NCI-H1092 treated with DMSO at 0.1 percent for 48 hours (cell line): ENCODE data around the gene HLCS.

Experiments
- DNase-seq: peaks from one replicate; lab custom pipeline; 2025; lab: John Stamatoyannopoulos, UW

HLCS gene

DNA sequence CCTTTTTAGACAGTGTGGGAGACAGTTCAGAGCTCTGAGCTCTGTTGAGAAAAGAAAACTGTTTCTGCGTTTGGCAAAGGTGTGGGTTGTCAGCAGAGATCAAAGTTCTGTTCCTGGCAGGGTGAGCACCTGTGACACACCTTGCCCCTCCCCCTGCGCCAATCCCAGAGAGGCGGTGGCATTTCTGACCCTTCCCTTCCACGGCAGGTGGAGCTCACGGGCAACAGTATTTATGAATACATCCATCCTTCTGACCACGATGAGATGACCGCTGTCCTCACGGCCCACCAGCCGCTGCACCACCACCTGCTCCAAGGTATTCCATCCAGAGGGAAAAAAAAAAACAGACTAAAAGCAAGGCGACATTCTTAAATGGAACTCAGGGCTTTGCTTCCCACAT is 246.9 kb downstream of the HLCS start:
- no peak for DNase-seq

DNA sequence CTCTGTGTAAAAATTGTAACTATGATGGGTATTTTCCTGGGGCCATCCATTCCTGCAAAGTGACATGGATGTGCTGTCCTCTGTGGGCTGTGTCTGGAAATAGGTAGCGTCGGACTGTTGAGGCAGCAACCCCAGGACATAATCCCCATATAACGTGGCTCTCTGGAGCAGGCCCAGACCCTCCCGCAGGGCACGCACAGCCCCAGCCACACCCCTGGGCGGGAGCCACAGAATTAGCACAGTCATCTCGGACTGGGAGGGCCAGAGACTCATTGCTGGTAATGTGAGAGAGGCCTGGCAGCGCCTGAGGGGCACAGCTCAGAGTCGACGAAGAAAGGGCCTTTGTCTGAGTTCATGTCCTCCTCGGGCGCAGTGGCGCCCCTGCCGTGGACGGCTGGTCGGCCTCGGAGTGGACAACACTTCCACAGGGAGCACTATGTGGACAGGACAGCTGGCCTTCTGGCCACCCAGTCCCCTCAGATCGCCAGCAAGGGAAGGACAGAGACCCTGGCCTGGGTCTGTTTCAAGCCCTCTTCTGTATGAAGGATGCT is 247.4 kb downstream of the HLCS start:
- no peak for DNase-seq

DNA sequence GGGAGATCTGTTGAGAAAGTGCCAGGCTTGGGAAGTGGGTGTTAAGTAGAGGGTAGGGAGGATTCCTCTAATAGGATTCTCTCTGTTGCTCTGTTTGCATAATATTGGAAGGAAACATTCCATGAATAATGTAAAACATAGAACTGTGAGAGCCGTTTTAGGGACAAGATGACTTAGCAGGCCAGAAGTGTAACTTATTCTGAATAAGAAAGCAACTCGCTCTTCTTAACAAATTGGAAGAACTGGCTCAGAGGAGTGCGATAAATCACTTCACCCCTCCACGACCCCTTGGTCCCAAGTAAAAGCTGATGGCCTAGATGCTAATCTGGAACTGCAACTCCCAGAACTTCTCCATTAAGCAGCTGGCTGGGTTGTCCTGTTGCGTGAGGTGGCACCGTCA is 248.5 kb downstream of the HLCS start:
- DNase-seq, result no peak

DNA sequence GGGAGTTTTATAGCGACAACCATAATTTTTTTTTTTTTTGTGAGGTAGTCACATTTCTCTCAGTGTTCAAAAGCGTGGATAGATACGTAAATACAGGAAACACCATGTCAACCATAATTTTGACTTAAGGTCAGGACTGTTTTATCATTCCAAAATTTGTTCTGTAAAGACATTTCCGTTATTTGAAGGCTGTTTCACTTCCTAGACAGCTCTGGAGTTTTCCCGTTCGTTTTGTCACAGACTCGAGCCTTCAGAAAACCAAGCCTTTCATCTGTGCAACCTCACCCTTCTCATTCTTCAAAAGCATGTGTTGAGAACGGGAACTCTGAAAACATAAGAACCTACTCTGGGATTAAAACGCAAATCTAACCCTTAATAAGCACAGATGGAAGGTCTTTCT is 249.6 kb downstream of the HLCS start:
- DNase-seq, result no peak

DNA sequence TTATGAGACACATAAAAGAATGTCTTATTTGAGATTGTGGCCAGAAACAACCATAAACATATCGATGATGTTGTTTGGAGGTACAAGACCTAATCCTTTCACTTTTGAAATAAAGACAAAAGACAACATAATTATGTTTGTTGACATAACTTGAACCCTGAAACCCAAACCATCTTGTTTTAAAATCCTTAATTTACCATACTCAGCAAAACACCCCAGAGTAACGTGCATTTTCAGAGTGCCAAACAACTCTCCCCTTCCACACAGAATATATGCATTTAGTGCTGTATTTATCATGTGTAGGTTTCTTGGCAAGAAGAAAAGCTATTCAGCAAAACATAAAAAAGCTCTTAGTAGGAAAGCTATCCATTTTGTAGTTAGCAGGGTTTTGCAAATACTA is 250.1 kb downstream of the HLCS start:
- no peak for DNase-seq

GRCh38 chr21:36713746-36714145 is 252.7 kb downstream of the HLCS start:
- no peak for DNase-seq

GRCh38 chr21:36710729-36711048 is 255.8 kb downstream of the HLCS start:
- no peak for DNase-seq

DNA sequence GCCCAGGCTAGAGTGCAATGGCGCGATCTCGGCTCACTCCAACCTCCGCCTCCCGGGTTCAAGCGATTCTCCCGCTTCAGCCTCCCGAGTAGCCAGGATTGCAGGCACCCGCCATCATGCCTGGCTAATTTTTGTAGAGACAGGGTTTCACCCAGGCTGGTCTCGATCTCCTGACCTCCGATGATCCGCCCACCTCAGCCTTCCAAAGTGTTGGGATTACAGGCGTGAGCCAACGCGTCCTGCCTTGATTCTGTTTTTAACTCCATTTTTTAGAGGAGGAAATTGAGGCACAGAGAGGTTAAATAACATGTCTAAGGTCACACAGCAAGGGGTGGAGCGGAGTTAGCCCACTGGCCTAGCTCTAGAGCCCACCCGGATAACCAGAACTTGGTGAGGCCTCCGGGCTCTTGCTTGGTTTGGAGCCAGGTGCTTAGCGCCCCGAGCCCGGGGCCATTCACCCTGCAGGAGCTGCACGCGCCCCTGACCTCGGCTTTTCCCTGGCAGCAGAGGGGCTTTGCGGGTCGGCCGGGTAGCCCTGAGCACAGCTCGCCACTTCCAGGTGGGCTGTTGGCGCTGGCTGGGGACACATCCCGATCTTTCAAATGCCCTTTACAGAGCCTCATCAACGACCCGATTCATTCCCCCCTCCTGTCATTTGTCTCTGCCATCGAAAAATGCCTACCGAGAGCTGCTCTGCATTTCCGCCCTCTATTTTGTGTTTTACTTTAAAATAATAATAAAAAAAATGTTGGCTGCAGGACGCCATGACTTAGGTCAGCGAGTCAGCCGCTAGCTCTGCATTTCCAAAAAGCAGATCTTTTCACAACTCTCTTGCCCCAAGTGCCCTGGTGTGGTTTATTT is 256.4 kb downstream of the HLCS start:
- no peak for DNase-seq

GRCh38 chr21:36709030-36709867 is 257.2 kb downstream of the HLCS start:
- DNase-seq, result no peak

- no peak for DNase-seq
Measured at GRCh38 chr21:36708286-36709029, 258.0 kb downstream of the HLCS start.

- DNase-seq, result no peak
Measured at GRCh38 chr21:36707763-36708285, 258.6 kb downstream of the HLCS start.

GRCh38 chr21:36706951-36707762 is 259.3 kb downstream of the HLCS start:
- no peak for DNase-seq

DNA sequence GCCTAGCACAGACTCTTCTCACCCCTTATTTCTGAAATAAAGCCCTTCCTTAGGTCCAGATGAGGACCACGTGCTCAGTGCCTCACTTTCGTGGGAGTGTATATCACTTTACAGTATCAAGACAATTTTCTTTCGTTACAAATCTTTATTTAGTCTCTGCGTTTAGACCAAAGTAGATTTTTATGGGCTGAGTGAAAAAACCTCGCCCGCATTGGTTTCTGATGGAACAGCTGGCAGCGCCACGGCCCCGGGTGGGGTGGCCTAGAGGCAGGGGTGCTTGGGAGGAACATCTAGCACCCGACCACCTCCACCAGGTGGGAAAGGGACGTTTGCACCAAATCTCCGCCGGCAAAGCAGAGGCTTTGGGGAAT is 260.0 kb downstream of the HLCS start:
- no peak for DNase-seq

DNA sequence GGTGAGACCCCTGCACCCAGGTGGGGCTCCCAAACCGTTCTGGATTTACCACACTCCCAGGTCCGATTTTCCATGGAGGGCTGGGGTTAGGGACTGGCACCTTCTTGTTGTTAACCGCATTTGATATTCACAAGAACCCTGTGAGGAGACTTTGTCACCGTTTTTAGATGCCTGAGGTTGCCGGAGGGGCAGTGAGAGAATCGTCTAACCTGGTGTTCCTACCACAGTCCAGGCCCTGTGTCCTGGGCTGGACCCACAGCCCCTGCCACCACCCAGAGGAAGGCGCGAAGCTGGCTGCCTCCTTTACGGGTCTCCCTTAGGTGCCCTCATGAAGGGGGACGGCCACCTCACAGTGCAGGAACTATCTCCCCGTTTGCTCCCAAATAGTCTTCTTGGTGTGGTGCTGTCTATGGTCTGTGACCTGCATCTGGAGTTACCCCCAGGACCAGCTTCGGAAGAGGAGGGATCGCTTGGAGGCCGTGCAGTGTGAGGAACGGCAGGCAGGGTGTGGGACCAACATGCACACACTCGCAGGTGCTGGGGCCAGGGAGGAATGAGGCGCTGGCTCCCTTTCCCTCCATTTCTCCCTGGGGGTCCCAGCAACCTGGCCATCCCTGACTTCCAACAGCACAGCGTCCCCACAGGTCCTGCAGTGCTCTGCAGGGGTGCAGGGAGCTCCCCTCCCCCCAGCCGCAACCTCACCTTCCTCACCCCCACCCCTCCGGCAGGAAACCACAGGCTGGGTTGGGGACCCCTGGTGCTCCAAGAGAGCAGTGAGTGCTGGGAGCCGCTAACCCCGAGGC is 260.6 kb downstream of the HLCS start:
- no peak for DNase-seq

DNA sequence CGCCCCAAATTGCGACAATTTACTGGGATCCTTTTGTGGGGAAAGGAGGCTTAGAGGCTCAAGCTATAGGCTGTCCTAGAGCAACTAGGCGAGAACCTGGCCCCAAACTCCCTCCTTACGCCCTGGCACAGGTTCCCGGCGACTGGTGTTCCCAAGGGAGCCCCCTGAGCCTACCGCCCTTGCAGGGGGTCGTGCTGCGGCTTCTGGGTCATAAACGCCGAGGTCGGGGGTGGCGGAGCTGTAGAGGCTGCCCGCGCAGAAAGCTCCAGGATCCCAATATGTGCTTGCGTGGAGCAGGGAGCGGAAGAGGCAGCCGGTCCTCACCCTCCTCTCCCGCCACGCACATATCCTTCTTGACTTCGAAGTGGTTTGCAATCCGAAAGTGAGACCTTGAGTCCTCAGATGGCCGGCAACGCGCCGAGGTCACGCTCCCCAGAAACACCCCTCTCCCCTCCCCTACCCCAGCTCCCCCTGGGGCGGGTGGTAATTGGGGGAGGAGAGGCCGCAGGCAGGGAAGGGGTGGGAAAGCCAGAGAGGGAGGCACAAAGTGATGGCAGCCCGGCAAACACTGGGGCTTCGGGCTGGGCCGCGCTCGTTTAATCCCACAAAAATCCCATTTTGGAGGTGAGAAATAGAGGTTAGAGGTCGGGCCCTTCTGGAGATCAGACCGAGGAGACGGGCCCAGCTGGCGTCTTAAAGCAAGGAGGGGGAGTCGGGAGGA is 261.4 kb downstream of the HLCS start:
- no peak for DNase-seq

DNA sequence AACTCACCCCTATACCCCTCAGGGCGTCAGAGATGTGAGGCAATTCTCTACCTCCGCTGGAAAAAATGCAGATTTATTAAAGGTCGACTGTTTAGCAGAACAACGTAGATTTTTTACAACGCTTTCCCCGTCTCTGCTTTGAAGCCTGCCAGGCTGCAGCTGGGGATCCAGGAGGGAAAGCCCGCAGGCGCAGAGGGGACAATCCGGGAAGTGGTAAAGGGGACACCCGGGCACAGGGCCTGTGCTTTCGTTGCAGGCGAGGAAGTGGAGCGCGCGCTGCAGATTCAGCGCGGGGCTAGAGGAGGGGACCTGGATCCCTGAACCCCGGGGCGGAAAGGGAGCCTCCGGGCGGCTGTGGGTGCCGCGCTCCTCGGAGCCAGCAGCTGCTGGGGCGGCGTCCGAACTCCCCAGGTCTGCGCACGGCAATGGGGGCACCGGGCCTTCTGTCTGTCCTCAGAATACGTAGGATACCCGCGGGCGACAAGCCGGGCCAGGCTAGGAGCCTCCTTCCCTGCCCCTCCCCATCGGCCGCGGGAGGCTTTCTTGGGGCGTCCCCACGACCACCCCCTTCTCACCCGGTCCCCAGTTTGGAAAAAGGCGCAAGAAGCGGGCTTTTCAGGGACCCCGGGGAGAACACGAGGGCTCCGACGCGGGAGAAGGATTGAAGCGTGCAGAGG is 262.1 kb downstream of the HLCS start:
- DNase-seq, result no peak

DNA sequence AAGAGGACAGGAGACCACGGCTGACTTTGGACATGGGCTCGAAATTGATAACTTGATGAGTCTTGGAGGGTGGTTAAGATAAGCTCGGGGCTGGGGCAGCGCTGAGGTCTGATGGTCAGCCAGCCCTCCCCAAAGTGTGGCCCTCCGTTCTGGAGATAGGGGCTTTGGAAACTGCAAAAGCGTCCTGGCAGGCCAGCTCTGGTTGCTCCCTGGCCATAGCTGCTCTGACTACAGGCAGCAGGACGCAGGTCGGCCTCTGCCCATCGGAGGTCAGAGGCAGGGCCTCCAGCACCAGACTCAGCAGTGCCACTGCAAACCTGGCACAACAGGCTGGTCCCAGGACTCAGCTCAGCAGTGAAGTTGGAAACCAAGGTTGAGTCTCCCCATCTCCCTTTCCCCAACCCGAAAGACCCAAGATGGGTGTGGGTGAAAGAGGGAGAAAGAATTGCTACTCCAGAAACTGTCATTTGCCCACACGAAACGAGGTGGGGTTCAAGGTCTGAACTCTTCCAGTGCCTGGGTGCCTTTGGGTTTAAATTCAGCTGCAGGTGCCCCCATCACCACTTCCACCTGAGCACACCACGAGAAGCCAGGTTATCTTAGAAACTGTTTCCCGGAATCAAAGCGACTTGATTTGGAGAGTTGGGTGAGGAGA is 262.7 kb downstream of the HLCS start:
- no peak for DNase-seq

GRCh38 chr21:36703123-36703522 is 263.3 kb downstream of the HLCS start:
- no peak for DNase-seq

DNA sequence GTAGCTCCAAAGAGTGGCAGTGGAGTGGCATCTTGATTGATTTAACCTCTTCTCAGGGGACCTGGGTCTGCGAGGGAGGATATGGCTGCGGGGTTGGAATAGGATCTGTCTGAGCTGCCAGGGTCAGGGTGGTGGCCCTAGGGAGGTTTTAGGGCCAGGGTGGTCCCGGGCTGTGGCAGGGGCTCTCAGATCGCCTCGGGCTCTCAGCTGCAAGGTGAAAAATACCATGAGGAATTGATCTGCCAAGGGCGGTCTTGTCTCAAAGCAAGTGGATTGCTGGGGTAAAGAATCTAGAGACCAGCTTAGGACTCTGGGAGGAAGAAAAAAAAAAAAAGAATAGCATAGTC is 263.9 kb downstream of the HLCS start:
- no peak for DNase-seq
